K562 (cell line): ENCODE measurements around the gene CHST14. TPM values are rescaled to one million over a fixed set of nuclear protein-coding genes. Genes with fewer than 3 reads are reported as not detected.

Experiments used
- ATAC-seq: fragments of 200-7000 bp; cut with Tn5 transposase; 3 replicates; pipeline ENCODE4 v1.9.1; 2020; ENCODE audit warnings: moderate library complexity
- BruUV-seq: library from RNA; stranded (reverse); fragments of 400-500 nt; replicated peaks from 2 replicates; lab custom pipeline; 2021; lab: Mats Ljungman, UMichigan
- CTCF ChIA-PET: fragments of 300-600 bp; formaldehyde crosslinking; extraction: SDS; loops from one replicate; lab custom pipeline; 2021; ENCODE audit warnings: low intra/inter-chr PET ratio; lab: Yijun Ruan, JAX
- POLR2A ChIA-PET: fragments of 300-600, 350-650 bp; sonication (Branson Sonifier 250); formaldehyde crosslinking; extraction: SDS; loops from one replicate; lab custom pipeline; 2021; ENCODE audit warnings: antibody characterized with exemption, inconsistent platforms; lab: Yijun Ruan, JAX
- DNase-seq, 4 experiments: peaks; one replicate each; pipeline versions ENCODE4 v3.0.0 to v3.0.0-alpha.2; 2011 to 2018; ENCODE audit warnings: low spot score in 3 of 4, mixed read lengths in 3 of 4; ENCODE audit errors: extremely low read depth in 1 of 4
- FAIRE-seq: peaks from 2 replicates; lab custom pipeline; 2011; peaks lifted over from hg19 to GRCh38; lab: Jason Lieb, UNC
- H2AFZ ChIP-seq: 2 replicates; pipeline ENCODE4 v1.6.0; 2011; ENCODE audit warnings: low read depth, low read length, control low read depth, inconsistent platforms
- H3K27ac ChIP-seq: fragments of 200-600 bp; 3 replicates; pipeline ENCODE4 v1.8.0; 2011; ENCODE audit warnings: low read depth, mild to moderate bottlenecking, control low read depth, inconsistent platforms, low read length, moderate library complexity, mixed read lengths; ENCODE audit errors: extremely low read depth
- H3K27me3 ChIP-seq, 2 experiments: fragments of 300-600 bp in 1 of 2; 2 replicates in 1 of 2; 3 replicates in 1 of 2; pipeline versions ENCODE4 v1.6.0 to v1.8.0; 2011; ENCODE audit warnings: inconsistent platforms in 2 of 2, low read length in 2 of 2, mild to moderate bottlenecking in 1 of 2, mixed read lengths in 1 of 2, moderate library complexity in 1 of 2; ENCODE audit not compliant: control insufficient read depth in 2 of 2, insufficient read depth in 2 of 2
- H3K36me3 ChIP-seq: fragments of 300-600 bp; 3 replicates; pipeline ENCODE4 v1.8.0; 2011; ENCODE audit warnings: mild to moderate bottlenecking, low read length, inconsistent platforms; ENCODE audit not compliant: control insufficient read depth, insufficient read depth
- H3K4me1 ChIP-seq, 2 experiments: fragments of 200-600 bp in 1 of 2; replicated peaks in 1 of 2; 2 replicates in 1 of 2; 3 replicates in 1 of 2; pipeline versions ENCODE4 v1.5.1 to v1.8.0; 2011; ENCODE audit warnings: inconsistent platforms in 2 of 2, low read length in 2 of 2, mild to moderate bottlenecking in 1 of 2, mixed read lengths in 1 of 2, moderate library complexity in 1 of 2; ENCODE audit not compliant: control insufficient read depth in 2 of 2, insufficient read depth in 2 of 2
- H3K4me2 ChIP-seq: 2 replicates; pipeline ENCODE4 v1.6.1; 2011; ENCODE audit warnings: low read length, control low read depth, inconsistent platforms, mixed read lengths; ENCODE audit not compliant: insufficient read depth
- H3K4me3 ChIP-seq: fragments of 200-600 bp; sonication (generic), shearing (Covaris generic); 2 replicates; pipeline ENCODE4 v1.5.1; 2016; ENCODE audit warnings: control low read depth, inconsistent platforms
- H3K79me2 ChIP-seq: fragments of 200-600 bp; 3 replicates; pipeline ENCODE4 v1.8.0; 2011; ENCODE audit warnings: low read length, inconsistent platforms; ENCODE audit not compliant: control insufficient read depth, insufficient read depth
- H3K9ac ChIP-seq, 2 experiments: 2 replicates each; pipeline versions ENCODE4 v1.6.0 to v1.6.1; 2011; ENCODE audit warnings: low read depth in 2 of 2, low read length in 2 of 2, control low read depth in 1 of 2, inconsistent platforms in 1 of 2, mild to moderate bottlenecking in 1 of 2, mixed read lengths in 1 of 2; ENCODE audit not compliant: insufficient read depth in 1 of 2
- H3K9me1 ChIP-seq: one replicate; pipeline ENCODE4 v1.6.0; 2011; ENCODE audit warnings: inconsistent platforms, mild to moderate bottlenecking, low read length, moderate library complexity; ENCODE audit not compliant: control insufficient read depth, insufficient read depth
- H3K9me3 ChIP-seq: replicated peaks from 2 replicates; pipeline ENCODE4 v1.5.1; 2011; ENCODE audit warnings: low read depth, low read length, inconsistent platforms; ENCODE audit not compliant: control insufficient read depth, insufficient read depth
- H4K20me1 ChIP-seq: replicated peaks from 2 replicates; pipeline ENCODE4 v1.6.1; 2011; ENCODE audit warnings: low read length, inconsistent platforms, mixed read lengths; ENCODE audit not compliant: control insufficient read depth, insufficient read depth
- NRF1 ChIP-seq, 2 experiments: fragments of 450-650 bp; IDR thresholded peaks in 1 of 2; conservative IDR thresholded peaks in 1 of 2; 2 replicates each; pipeline ENCODE4 v1.6.1; 2014; ENCODE audit warnings: mild to moderate bottlenecking in 2 of 2
- YY1 ChIP-seq, 3 experiments: IDR thresholded peaks; 2 replicates each; pipeline ENCODE4 v1.6.1; 2011; ENCODE audit warnings: low read length in 2 of 3, mild to moderate bottlenecking in 2 of 3, moderate library complexity in 2 of 3, borderline replicate concordance in 1 of 3, control low read depth in 1 of 3, low read depth in 1 of 3; ENCODE audit not compliant: insufficient read depth in 3 of 3, insufficient replicate concordance in 2 of 3, control insufficient read depth in 1 of 3, insufficient read length in 1 of 3; ENCODE audit errors: extremely low read depth in 1 of 3
- ZNF445 ChIP-seq: fragments of 250-450 bp; sonication (Bioruptor Pico); IDR thresholded peaks from 2 replicates; pipeline ENCODE4 v1.4.0; 2020; ENCODE audit warnings: low read depth, mild to moderate bottlenecking, moderate library complexity
- WGBS: fragments of 100-300 bp; shearing (Covaris generic); methylation state at CpG from one replicate; pipeline ENCODE4 v1.1.6; 2016; ENCODE audit warnings: low coverage, mixed read lengths; ENCODE audit not compliant: insufficient coverage; ENCODE audit errors: missing lambda C conversion rate; 5-methylcytosine and 5-hydroxymethylcytosine counted together
- in situ Hi-C: fragments of 300-500 bp; cut with MboI; formaldehyde crosslinking; loops from 4 replicates; pipeline ENCODE4 v1.15.0; 2018; ENCODE audit warnings: inconsistent platforms, mixed read lengths
- intact Hi-C: fragments of 100-400 bp; cut with micrococcal nuclease; formaldehyde crosslinking; loops from 2 replicates; pipeline ENCODE4 v1.14.2; 2022
- polyA plus RNA-seq, 8 experiments: library from polyadenylated mRNA; depleted of rRNA in 4 of 8; stranded (reverse) in 5 of 8; unstranded in 3 of 8; fragments of >200 nt; fragmentation: Nextera tagmentation in 2 of 8; fragmentation: Illumina TruSeq in 1 of 8; extraction: Ambion mirVana in 2 of 8; extraction: Trizol in 1 of 8; gene quantifications; 2 replicates each; pipeline versions ENCODE4 v1.2.1 to v1.2.3, GENCODE V29; 2011 to 2014; ENCODE audit warnings: inconsistent platforms in 1 of 8, missing spikeins in 1 of 8
- total RNA-seq, 7 experiments: library from RNA; depleted of rRNA in 6 of 7; stranded (reverse); fragments of >200 nt in 6 of 7; fragmentation: Illumina TruSeq in 2 of 7; extraction: Trizol in 2 of 7; gene quantifications; 2 replicates each; pipeline versions ENCODE4 v1.2.1 to v1.2.3, GENCODE V29; 2011 to 2021; ENCODE audit warnings: low replicate concordance in 1 of 7
- TF ChIP-seq, protein P1 (sequence below): sonication (generic); formaldehyde crosslinking; IDR thresholded peaks from 2 replicates; pipeline ENCODE4 v1.8.1; 2023; ENCODE audit warnings: mild to moderate bottlenecking, missing genetic modification reagents
- TF ChIP-seq, protein P2 (sequence below): fragments of 250-450 bp; sonication (Bioruptor Pico); IDR thresholded peaks from 2 replicates; pipeline ENCODE4 v1.5.0; 2021

CHST14 gene
- total and polyA plus RNA-seq, 9 of the 15 experiments (the other 6 are each of a cell fraction or from before 2014, with no cell fraction given) = 1.6 to 12.1 (median 4.5) TPM

DNA sequence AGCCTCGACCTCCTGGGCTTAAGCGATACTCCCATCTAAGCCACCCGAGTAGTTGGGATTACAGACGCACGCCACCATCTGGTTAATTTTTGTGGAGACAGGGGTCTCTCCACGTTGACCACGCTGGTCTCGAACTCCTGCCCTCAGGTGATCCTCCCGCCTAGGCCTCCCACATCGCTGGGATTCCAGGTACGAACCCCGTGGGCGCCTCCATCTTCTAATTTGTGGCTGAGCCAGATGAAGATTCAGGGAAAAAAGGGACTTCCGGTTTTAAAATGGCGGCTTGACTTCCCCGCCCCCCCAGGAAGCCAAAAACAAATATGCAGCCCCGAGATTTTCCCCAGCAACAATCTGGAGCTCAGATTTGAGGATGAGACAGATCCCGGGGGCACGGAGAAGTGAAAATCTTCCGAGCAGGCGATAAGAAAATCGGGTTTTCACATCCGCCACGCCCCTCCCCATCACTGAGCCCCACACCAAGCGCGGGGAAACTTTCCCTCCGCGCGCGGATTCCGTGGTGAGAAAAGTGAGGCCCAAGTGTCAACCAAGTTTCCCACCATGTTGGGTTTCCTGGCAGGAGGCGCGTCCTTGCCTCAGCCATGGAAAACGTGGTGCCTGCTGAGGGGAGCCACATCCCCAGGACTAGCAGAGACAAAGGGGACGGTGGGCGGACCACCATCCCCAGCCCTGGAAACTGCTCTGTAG lies 15.4 kb downstream of the CHST14 start:
- H3K79me2 ChIP-seq = no peaks in the 10 kb centered on the region
- H3K9me3 ChIP-seq = no peaks in the 10 kb centered on the region; the same call in 1 of the 2 replicates
- TF ChIP-seq, protein P1, sequence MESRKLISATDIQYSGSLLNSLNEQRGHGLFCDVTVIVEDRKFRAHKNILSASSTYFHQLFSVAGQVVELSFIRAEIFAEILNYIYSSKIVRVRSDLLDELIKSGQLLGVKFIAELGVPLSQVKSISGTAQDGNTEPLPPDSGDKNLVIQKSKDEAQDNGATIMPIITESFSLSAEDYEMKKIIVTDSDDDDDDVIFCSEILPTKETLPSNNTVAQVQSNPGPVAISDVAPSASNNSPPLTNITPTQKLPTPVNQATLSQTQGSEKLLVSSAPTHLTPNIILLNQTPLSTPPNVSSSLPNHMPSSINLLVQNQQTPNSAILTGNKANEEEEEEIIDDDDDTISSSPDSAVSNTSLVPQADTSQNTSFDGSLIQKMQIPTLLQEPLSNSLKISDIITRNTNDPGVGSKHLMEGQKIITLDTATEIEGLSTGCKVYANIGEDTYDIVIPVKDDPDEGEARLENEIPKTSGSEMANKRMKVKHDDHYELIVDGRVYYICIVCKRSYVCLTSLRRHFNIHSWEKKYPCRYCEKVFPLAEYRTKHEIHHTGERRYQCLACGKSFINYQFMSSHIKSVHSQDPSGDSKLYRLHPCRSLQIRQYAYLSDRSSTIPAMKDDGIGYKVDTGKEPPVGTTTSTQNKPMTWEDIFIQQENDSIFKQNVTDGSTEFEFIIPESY (CRISPR knock-in tag) = peak; percentile 66
- TF ChIP-seq YY1 (IDR thresholded peaks at IDR 0.05; ENCODE audit: borderline replicate concordance in 1 of 3, control insufficient read depth in 1 of 3, extremely low read depth in 1 of 3, insufficient read depth in 3 of 3, insufficient read length in 1 of 3, insufficient replicate concordance in 2 of 3, low read depth in 1 of 3, low read length in 2 of 3) = peak in 1 of 3 experiments; percentile 44
- no peak for TF ChIP-seq NRF1 (conservative IDR thresholded peaks at IDR 0.05 in 1 of 2, IDR thresholded peaks at IDR 0.05 in 1 of 2)
- TF ChIP-seq, protein P2, sequence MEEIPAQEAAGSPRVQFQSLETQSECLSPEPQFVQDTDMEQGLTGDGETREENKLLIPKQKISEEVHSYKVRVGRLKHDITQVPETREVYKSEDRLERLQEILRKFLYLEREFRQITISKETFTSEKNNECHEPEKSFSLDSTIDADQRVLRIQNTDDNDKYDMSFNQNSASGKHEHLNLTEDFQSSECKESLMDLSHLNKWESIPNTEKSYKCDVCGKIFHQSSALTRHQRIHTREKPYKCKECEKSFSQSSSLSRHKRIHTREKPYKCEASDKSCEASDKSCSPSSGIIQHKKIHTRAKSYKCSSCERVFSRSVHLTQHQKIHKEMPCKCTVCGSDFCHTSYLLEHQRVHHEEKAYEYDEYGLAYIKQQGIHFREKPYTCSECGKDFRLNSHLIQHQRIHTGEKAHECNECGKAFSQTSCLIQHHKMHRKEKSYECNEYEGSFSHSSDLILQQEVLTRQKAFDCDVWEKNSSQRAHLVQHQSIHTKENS (CRISPR knock-in tag) = no peak
- no peak for TF ChIP-seq ZNF445
- ATAC-seq = no peak
- no peaks in the 10 kb centered on the region for H3K27me3 ChIP-seq
- H3K9ac ChIP-seq = no peak overlapping the region
- H3K27ac ChIP-seq = no peak overlapping the region
- peak overlapping the region; percentile 50; the same call in 1 of the 2 replicates for H2AFZ ChIP-seq
- BruUV-seq = no TSS peak
- in situ Hi-C loops = no loop called here
- WGBS = 69% methylated on average over 28 of the region's 36 CpGs
- no peak for DNase-seq
- H3K4me3 ChIP-seq = no peak overlapping the region
- ChIA-PET POLR2A (interaction anchor here (1.4 kb wide), 1 partner anchor 9 kb away, joined by 3 read pairs; no protein-coding TSS in a partner anchor), CTCF (no interaction called here)
- H3K36me3 ChIP-seq = no peaks in the 10 kb centered on the region
- H4K20me1 ChIP-seq = no peaks in the 10 kb centered on the region
- no peak for FAIRE-seq
- peaks cover 0 to 3% of the 10 kb centered on the region in 2 experiments; a peak in 2 of 5 replicates for H3K4me1 ChIP-seq
- intact Hi-C loops = no loop called here
- H3K4me2 ChIP-seq = no peak overlapping the region
- H3K9me1 ChIP-seq = no peaks in the 10 kb centered on the region
